Fibroblast of skin of right quadriceps (primary cell): ENCODE measurements around the gene SPINK1.
A peak's percentile ranks its signal among the peaks of the same experiment; 100 is the strongest.
"Not testable (repeated sequence)": the region's sequence is repeated elsewhere in the genome, so short reads cannot be mapped to it uniquely, and the experiment has no call there.

Source experiments
- DNase-seq: peaks from one replicate; pipeline ENCODE4 v3.0.0-alpha.2; 2013

SPINK1 gene, protein sequence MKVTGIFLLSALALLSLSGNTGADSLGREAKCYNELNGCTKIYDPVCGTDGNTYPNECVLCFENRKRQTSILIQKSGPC

DNA sequence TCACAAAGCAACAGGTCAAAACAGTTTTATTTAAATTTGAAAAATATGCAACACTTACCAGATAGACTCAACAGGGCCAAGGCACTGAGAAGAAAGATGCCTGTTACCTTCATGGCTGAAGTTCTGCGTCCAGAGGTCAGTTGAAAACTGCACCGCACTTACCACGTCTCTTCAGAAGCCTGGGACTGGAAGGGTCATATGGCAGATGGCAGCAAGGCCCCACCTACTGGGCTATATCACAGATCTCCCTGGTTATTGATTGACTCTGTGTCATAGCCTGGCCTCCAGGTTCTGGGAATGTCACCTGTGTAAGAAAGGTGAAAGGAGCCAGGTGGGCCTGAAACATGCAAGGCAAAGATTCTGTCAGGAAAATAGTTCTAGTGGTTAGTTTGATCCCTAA is at the start of gene SPINK1:
Gene SPINK1, minus strand, starts transcription at position 207 of the 400 bp plus-strand sequence. Its CDS starts 94 bp downstream, at position 113.
- DNase-seq = no peak

DNA sequence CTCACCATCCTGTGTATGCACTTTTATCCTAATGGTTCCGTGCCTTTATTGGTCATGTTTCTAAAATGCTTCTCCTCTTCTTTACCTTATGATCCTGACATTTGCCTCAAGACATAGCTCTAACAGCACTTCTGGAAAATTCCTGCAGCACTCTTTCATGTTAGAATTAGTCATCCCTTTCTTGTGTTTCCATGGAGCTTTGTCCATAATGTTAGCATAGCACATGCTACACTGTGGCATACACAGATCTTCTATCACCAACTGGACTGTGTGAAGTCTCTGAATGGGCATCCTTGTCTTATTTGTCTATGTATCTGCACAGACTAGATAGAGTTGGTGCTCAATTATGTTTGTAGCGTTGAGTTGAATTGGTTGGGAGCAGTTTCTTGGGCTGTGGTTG is 49.0 kb upstream of the SPINK1 start:
- no peak for DNase-seq

DNA sequence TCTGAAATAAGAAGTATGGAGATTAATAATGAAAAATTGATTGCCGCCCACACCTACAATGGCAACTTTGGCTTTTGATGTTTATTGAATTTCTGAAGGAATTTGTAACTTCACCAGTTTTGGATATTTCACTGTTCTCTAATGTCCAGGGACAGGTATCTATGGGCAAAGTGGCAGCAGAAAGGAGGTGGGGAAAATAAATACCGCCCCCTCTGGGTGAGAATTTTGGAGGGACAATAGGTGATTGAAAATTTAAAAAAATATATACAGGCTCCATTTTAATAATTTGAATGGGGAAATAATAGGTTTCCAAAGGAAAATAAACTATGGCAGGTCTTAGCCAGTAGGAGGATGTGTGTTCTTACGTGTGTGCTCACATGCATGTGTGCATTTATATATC is 48.3 kb upstream of the SPINK1 start:
- DNase-seq = no peak

DNA sequence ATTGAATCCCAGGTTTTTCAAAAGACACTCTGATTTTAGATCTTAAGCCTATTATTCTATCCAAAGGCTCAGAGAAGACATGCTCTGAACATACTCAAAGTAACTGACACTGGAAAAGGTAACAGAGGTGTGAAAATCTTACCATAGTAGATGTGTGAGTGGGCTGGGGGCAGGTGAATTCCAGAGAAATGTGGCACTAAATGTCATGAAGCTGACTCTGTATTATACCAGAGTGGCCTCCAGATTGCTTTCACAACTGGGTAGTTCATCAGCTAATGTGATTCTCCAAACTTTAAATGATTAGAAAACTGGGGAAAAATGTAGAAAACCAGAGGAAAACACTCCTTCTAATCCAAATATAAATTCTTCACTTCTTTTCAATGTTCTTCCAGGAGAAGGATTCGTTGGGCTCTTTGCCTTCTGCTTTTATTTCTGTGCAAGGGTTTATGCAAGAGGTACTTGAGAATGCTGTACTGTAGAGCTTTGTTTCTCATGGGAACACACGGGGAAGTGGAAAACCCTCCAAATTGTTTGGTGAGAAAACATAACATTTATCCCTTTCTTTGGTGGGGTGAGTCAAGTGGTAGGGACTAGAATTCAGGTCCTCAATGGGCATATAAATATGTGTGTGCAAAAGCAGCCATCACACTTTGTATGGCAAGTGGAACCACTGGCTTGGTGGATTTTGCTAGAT is 46.7 kb upstream of the SPINK1 start, which contains the start of gene SCGB3A2:
Gene SCGB3A2, plus strand, starts transcription at position 646 of the 694 bp plus-strand sequence. CDS start 93 bp downstream, outside the sequence.
- no peak for DNase-seq

DNA sequence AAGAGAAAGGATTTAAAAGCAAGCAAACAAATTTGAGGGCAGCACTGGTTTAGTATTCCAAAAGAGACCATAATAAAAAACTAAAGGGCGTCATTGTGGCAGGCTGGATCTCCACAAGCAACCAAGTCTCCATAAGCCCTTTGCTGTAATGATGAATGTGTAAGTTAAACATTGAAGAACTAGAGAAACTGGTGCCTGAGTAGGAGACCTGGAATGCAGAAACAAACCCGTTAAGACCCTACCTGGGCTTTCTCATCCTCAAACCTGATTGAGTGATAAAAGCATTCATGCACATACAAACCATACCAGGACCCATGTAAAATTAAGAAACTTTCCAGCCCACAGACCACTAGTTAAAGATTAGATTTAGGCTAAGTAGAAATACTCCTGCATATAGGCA is 45.2 kb upstream of the SPINK1 start:
- no peak for DNase-seq

DNA sequence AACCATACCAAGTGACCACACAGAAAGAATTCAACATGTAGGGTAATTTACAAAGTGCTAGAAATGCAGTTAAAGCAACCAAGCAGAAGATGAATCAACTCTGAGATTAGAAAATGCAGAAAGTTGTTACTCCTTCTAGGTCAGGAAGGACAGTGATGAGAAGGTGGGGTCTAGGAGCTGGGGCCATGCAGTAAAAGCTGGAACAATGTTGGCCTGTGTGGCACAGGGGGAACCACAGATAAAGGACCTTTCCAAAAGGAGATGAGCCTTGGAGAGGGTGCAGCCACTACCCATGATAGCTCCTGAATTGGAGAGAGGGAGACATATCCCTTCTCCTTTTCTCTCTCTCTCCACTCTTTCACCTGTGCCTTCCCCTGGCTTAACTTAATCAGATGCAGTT is 44.7 kb upstream of the SPINK1 start:
- DNase-seq = no peak

DNA sequence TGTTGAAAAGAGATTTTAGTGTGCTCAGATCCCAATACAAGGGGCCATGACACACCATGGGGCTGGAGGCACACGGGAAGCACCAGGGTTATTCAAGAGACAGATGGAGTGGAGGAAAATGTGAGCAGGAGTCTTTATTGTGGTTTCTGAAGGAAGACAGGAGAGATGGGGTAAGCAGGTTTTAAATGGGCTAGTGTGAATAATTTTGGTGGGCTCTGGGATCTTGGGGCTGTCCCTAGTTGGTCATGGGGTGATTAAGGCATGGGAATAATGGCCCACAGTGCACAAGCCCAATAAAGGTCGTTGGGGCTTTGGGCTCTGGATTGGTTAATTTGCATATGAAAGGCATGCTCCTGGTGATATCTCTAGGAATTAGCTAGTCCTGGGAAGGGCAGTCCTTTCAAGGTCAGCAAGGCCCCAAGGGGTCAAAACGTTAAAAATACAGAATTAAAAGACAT is 43.5 kb upstream of the SPINK1 start:
- DNase-seq = no peak

DNA sequence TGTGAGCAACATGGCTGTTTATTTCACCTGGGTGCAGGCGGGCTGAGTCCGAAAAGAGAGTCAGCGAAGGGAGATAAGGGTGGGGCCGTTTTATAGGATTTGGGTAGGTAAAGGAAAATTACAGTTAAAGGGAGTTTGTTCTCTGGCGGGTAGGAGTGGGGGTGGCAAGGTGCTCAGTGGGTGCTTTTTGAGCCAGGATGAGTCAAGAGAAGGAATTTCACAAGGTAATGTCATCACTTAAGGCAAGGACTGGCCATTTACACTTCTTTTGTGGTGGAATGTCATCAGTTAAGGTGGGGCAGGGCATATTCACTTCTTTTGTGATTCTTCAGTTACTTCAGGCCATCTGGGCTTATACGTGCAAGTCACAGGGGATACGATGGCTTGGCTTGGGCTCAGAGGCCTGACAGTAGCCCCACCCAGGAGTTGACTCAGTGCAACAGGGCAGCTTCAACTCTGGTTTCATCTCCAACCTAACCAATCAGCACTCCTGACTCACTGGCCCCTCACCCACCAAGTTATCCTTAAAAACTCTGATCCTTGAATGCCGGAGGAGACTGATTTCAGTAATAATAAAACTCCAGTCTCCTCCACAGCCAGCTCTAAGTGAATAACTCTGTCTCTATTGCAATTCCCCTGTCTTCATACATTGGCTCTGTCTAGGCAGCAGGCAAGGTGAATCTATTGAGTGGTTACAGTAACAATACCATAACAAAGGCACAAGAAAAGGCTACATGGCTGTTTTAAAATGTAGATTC is 42.8 kb upstream of the SPINK1 start:
- not testable (repeated sequence) for DNase-seq

DNA sequence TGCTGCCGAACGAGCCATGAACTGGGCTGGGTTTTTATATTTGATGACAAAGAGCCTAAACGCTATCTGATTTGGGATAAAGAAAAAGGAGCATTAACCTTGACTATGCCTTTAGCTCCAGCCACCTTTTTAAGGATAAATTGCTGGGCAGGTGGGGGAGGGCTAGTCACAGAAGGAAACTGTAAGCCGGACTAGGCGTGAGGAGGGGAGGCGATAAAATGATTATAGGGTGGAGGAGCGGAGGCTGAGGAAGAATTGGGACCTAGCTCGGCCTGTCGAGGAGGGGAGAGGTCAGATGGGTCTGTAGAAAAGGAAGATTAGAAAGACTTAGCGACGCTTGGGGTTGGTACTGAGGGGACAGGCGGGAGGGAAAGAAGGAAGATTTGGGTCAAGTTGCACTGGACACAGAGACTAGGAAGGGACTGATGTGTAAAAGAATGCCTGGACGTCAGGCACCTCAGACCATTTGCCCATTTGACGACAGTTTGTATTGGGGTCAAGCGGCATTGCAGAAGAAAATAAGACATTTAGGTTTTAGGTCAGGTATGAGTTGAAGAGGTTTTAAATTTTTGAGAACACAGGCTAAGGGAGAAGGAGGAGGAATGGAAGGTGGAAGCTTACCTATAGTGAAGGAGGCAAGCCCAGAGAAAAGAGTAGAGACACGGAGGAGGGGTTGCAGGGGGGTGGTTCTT is 41.4 kb upstream of the SPINK1 start:
- not testable (repeated sequence) for DNase-seq

DNA sequence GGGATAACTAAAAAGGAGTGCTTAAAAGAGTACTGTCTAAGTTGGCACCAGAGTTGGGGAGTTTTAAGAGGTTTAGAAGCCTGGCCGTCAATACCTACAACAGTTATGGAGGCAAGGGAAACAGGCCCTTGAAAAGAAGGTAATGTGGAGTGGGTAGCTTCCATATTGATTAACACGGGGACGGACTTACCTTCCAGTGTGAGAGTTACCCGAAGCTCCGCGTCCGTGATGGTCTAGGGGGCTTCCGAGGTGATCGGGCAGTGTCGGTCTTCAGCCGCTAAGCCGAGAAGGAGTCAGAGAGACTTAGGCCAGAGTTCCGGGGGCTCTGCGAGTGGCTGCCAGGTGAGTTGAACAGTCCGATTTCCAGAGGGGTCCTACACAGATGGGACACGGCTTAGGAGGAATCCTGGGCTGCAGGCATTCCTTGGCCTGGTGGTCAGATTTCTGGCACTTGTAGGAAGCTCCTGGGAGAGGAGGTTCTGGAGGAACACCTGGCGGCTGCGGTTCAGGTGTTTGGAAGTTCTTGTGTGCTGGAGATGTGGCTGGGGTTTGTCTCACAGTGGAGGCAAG is 40.6 kb upstream of the SPINK1 start:
- not testable (repeated sequence) for DNase-seq

DNA sequence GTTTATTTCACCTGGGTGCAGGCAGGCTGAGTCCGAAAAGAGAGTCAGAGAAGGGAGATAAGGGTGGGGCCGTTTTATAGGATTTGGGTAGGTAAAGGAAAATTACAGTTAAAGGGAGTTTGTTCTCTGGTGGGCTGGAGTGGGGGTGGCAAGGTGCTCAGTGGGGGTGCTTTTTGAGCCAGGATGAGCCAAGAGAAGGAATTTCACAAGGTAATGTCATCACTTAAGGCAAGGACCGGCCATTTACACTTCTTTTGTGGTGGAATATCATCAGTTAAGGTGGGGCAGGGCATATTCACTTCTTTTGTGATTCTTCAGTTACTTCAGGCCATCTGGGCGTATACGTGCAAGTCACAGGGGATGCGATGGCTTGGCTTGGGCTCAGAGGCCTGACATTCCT is 38.4 kb upstream of the SPINK1 start:
- not testable (repeated sequence) for DNase-seq

DNA sequence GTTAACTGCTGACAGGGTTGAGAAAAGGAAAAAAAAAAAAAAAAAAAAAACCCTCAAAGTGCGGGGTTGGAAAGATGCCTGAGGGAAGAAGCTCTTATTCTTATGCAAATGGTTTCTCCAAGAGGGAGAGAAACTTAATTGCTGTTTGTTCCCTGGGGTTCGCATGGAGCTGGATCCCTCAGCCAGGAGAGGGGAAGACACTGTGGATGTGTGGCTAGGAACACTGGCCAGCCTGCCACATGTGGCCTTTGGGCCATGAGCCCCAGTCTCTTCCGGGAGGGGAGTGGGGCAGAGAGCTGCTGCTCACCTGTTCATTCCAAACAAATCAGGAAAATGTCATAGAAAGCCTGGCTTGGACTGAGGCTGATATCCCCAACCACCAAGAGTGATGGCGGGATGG is 37.6 kb upstream of the SPINK1 start:
- DNase-seq = no peak

DNA sequence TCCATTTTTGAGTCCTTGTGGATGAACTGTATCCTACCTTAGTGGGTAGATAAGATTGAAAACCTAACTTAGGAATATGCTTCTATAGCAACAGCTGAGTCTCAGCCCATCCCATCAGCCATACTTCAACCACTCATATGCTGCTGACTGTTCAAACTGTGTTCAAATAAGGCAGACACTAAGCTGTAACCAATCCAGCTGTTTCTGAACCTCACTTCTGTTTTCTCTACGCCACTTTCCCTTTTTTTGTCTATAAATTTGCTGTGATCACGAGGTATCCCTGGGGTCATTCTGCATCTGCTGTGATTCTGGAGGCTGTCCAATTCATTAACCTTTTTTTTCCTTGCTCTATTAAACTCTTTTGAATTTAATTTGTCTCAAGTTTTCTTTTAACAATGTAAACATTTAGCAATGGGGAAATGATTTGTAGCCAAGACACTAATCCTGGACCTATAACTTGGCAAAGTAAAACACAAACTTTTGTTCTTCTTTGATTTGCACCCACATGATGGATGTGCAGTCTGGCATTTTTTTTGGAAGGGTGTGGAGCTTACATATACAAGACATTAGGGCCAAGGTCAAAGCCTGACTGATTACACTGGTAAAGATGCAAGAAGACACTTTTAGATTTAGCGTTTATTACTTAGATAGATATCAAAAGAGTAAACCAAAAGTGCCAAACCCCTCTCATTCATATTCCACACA is 32.1 kb upstream of the SPINK1 start:
- no peak for DNase-seq

DNA sequence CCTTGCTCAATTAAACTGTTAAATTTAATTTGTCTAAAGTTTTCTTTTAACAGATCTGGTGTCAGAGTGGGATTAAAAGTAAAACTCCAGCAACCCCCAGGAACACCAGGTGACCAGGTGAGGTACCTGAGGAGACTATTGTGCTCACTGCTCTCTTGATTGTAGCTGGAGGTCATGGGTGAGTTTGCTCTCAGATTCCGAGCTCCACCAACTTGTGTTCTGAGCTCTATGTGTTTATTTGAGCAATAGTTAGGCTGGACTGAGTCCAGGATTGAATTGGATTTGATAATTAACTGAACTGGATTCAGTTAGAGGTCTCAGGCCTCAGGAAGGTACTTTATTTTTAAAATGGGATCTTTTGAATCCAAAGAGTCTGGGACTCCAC is 29.2 kb upstream of the SPINK1 start:
- DNase-seq = no peak

DNA sequence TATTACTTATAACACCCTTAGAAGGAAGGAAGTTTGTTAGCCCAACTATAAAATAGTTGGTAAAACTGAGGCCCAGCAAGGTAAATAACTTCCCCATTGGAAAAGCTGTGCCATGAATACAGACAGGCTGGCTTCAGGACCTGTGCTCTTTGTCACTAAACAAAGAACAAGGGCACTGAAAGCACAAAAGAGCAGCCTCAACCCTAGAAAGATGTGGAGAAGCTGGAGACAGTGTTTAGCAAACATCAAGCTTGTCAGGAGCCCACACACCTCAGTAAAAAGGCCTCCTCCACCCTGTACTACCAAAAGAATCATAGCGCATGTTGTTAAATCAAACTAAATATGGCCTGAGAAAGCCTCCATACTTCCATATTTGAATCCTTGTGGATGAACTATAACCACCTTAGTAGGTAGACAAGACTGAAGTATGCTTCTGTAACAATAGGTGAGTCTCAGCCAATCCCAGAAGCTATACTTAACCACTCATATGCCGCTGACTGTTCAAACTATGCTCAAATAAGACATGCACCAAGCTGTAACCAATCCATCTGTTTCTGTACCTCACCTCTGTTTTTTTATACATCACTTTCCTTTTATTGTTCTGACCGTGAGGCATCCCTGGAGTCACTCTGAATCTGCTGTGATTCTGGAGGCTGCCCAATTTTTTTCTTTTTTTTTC is 28.6 kb upstream of the SPINK1 start:
- no peak for DNase-seq

DNA sequence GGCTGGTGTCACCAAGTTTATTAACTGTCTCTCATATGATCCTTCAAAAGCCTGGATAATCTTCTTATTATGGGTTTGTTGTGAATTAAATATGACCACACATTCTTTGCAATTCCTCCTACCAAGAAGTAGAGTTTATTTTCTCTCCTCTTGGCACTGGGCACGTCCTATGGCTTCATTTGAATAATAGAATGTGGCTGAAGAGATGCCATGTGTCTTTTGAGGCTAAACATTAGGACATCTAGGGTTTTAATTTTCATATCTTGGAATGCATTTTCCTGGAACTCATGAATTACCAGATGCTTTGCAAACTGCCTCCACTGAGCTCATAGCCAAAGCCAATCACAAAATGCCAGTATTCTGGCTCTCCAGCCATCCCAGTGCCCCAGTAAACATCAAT is 27.1 kb upstream of the SPINK1 start:
- no peak for DNase-seq

DNA sequence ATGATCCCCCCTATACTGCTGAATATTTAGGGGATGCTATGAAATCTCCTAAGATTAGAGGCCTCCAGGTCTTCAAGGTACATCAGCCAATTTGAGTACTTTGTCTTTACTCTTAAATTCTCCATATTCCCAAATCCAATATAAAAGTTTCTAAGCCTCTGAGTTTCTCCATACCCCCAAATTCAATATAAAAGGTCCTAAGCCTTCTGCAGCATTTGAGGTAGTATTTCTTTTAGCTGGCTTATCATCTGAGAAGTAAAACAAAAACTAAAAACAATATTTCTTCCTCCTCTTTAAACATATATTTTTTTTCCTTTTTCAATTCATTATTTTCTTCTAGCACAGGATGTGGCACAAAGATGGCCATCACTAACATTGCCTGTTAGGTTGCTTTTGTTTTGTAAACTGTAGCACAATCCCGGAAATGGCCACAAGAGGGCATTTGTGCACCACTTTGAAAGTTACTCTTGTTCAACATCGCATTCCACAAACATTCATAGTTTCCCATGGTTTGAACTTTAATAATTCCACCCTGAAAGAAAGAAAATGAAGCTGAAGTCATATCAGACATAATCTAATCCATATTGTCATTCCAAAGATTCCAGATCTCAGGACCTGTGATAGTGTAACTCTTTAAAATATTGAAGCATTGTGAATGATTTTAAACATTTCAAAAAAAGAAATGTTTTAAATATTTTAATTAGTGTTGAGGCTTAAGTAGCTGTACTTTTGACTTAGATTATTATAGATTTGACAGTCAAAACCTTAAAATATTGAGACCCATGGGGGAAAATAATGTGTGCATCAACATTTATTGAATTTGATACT is 26.0 kb upstream of the SPINK1 start:
- peak; percentile 46 for DNase-seq

DNA sequence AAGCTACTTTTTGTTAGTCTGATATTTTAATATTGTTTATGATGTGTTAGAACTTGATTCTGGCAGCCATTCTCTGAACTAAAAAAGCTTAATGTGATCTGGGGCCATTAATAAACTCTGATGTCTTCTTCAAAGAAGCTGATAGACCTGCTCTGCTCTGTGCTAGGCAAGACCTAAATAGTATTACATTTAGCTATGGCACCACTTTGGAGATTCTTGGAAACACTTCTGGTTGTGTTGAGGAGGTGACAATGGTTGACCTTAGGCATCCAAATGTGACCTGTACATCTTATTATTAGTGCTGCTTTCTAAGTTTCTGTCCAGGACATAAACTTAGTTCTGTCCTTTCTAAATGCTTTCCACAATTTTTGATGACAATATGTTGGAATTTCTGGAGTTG is 25.3 kb upstream of the SPINK1 start:
- DNase-seq = no peak

DNA sequence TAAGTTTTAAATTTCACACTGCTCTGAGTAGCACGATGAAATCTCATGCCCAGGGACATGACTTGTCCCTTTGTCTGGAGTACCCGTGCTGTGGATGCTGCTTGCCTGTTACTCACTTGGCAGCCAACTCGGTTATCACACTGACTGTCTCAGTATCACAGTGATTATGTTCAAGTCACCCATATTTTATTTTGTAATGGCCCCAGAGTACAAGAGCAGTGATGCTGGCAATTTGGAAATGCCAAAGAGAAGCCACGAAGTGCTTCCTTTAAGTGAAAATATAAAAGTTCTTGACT is 24.3 kb upstream of the SPINK1 start:
- DNase-seq = no peak

DNA sequence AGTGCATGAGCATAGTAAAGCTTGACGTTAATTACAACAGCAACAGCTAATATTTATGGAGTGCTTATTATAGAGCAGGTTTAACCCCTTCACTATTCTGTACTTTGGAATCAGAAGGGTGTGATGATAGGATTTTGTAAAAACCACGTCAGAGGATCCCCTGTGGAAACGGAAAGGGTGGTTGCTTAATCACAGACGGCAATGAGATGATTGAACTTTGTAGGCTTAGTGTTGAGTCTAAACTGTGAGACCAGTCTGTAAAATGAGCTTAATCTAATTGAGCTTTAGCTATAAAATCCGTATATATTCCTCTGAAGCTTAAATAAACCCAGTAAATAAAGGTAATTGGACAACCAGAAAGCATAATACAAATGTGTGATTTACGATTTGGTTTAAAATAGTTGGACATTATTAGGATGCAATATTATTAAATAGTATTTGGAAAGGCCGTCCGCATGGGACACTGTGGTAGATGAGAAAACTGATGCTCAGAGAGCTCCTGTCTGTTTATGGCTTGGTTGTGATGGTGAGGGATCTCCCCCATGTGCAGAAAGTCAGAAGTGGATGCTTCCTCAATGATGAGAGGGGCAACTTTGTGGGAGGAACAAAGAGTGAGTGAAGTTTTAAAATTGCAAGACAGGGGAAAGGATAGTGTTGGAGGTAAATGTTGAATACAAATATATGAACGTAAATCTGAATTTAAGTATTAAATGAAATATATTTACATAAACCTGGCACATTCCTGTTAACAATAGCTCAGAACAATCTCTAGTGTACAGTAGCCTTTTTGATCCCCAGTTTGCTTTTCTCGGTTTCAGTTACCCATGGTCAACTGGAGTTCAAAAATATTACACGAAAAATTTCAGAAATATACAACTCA is 23.7 kb upstream of the SPINK1 start:
- DNase-seq = no peak
